IPS-NIHi7 (cell line): ENCODE measurements around the gene COL27A1.
"Not testable (repeated sequence)": the region's sequence is repeated elsewhere in the genome, so short reads cannot be mapped to it uniquely, and the experiment has no call there.

Experiments used
- DNase-seq: peaks from one replicate; pipeline ENCODE4 v3.0.0; 2012; ENCODE audit warnings: mixed read lengths; ENCODE audit errors: extremely low spot score

The COL27A1 gene

GRCh38 chr9:114184071-114184470 is 28.7 kb downstream of the COL27A1 start:
- DNase-seq: no peak

GRCh38 chr9:114184866-114185265 is 29.5 kb downstream of the COL27A1 start:
- DNase-seq: no peak

DNA sequence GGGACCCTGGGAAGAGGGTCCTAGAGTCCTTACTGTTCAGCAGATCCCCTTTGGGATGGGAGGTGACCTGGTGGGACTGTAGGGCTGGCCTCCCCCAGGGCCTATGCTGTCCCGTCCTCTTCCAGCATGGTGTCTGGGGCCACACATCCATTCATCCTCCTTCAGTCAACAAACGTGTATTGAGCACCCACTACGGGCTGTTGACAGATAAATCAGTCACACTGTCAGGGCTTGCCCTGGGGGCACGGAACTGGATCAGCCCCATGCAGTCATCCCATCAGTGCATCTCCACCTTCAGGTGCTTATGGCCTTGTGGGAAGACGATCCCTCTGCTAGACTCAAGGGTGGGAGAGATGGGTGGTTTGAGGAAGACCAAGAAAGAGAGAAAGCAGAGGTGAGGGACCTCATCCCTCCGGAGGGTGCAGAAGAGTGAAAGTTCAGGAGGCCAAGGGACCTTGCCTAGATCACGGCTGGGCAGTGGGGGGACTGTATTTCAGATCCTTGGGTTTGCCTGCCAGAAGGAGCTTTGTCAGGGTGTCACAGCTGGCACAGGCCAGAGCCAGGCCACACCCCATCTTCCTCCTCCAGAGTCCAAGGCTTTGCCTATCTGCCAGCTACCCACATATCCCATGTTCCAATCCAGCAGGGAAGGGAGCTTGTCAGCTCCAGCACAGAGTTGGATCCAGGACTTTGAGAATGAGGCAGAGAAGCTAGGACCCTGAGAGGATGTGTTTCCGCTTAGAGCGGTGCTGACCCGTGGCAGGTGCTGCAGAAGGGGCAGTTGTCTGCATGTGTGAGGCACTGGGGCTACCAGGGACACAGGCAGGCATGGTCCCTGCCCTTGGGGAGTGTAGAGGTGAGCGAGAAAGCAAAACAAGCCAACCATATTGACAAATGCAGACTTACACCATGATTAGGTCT is 30.5 kb downstream of the COL27A1 start:
- DNase-seq: no peak

DNA sequence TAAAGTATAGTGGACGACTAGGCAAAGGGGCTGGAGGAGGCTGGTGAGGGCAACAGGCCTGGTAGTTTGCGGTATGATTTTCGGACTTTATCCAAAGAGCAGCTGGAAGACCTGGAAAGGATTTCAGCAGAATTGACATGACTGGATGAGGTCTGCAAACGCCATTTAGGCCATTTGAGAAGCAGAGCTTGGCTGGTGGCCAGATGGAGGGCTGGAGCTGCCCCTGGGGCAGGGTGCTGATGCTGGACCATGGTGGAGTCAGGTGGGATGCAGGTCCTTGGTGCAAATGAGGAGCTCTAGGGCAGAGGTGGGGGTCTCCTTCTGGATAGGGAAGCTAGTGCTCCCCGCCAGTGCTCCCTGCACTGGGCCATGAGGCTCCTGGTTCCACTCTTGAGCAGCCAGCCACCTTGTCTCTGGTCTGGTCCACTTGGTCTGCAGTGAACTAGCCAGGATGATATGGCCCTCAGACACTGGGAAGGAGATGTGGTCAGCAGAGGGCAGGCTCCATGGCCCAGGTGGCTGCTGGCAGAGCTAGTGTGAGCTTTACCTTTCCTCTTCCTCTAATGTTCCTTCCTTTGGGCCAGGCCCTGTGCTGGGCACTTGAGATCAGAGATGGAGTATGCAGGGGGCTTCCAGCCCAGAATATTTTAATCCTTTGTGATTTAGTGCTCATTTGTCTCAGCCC is 31.4 kb downstream of the COL27A1 start:
- DNase-seq: no peak

DNA sequence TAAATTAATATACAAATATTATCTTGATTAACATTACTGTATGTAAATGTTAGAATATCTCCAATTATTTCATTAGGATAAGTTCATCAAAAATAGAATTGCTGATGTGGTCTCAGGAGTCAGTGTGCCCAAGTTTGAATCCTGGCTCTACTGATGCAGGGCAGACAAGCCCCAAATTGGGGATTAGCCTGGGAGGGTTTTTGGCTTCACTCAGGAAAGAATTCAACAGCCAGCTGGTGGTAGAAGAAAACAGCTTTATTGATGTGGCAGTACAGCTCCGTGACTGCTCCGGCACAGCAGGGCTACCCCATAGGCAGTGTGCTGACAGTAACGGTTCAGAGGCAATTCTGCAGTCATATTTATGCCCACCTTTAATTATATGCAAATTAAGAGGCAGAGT is 32.5 kb downstream of the COL27A1 start:
- no peak for DNase-seq

- DNase-seq: no peak
These were observed 34.7 kb downstream of the COL27A1 start for GRCh38 chr9:114189823-114190562.

DNA sequence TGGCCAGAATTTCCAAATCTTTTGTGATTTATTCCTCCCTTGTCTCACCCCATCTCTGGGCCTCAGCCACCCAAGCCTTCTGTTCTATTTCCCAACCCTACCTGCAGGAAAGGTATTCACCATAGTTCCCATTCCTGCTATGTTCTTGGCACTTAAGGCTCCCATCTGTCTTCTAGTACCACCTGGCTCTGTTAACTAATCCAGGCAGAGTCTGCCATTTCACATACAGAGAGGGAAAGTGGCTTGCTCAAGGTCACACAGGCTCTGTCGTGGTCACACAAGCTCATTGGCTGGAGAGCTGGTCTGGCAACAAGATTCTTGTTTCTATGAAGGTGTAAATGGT is 35.2 kb downstream of the COL27A1 start:
- DNase-seq: no peak

DNA sequence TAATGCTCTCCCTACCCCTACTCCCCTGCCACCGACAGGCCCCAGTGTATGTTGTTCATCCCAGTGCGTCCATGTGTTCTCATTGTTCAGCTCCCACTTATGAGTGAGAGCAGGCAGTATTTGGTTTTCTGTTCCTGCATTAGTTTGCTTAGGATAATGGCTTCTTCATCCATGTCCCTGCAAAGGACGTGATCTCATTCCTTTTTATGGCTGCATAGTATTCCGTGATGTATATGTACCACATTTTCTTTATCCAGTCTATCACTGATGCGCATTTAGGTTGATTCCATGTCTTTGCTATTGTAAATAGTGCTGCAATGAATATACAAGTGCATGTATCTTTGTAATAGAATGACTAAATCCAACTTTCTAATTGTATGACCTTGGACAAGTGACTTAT is 36.1 kb downstream of the COL27A1 start:
- DNase-seq: not testable (repeated sequence)

GRCh38 chr9:114192539-114192938 is 37.2 kb downstream of the COL27A1 start:
- DNase-seq: no peak

GRCh38 chr9:114193090-114193489 is 37.8 kb downstream of the COL27A1 start:
- no peak for DNase-seq

GRCh38 chr9:114196117-114196516 is 40.8 kb downstream of the COL27A1 start:
- no peak for DNase-seq

DNA sequence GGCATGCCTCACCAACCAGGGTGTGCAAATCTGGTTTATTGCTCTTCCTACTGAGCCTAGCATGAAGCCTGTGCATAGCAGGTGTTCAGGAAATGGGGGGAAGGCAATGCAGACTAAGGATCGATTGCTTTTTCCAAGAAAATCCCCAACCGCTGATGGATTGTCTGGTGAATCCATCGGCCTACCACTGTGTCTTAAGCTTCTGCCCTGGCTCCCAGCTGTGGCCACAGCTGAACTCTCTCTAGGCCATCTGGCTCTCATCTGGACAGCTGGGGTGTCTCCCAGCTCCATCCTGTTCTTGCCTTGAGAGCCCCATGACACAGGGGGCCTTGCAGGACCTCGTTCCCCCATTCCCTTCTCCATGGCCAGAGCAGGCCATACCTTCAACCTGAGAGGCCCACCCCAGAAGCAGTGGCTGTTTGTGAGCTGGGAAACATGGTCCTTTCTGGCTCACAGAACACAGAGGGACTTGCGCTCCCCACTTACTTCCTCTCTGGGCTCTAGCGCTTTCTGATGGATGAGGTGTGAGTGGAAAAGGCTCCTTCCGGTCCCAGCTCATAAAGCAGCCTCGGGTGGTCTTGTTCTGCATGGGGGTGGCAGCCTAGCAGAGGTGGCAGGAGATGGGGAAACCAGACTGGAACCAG is 41.8 kb downstream of the COL27A1 start:
- DNase-seq: no peak

GRCh38 chr9:114198249-114199040 is 43.1 kb downstream of the COL27A1 start:
- no peak for DNase-seq

GRCh38 chr9:114200721-114201300 is 45.5 kb downstream of the COL27A1 start:
- no peak for DNase-seq

GRCh38 chr9:114202396-114202795 is 47.1 kb downstream of the COL27A1 start:
- DNase-seq: no peak

GRCh38 chr9:114202849-114203248 is 47.5 kb downstream of the COL27A1 start:
- no peak for DNase-seq

- no peak for DNase-seq
These were observed 48.2 kb downstream of the COL27A1 start for GRCh38 chr9:114203410-114204140.

- no peak for DNase-seq
These were observed 48.9 kb downstream of the COL27A1 start for GRCh38 chr9:114204265-114204664.

DNA sequence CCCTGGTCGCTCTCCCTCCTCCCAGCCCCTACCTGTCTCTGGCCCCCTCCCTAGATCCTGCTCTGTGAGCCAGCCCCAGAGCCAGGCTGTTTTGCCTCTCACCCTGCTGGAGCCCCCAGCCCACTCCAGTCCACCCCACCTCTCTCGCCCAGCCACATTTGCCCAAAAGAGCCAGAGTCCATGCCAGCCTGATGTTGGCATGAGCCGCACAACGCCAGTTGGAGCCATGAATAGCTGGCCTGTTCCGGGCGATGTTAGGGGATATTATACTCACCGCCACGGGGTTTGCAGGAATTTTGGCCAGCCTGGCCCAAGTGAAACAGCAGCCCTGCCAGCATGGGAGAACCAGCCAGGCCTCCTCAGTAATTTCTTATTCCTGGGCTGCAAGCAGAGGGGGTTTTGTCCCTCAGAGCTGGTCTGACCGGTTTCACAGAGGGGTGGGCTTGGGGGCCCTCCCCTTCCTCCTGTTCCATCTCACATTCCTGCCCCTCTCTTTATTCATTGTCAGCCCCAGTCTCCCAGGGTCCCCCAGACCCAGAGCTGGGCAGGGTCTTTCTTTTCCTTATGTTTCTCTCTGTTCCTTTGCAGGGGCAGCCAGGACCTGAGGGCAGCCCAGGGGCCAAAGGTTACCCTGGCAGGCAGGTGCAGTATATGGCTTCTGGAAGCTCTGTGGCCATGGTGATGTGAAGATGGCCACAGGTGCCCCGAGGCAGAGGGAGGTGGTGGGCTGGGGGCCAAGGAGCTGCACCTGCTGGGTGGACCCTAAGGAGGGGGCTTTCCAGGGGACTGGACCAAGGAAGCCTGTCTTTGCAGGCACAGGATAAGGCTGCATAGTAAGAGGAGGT is 50.1 kb downstream of the COL27A1 start:
- no peak for DNase-seq
